ENCODE measurements around the gene AP5Z1. TPM values are rescaled to one million over a fixed set of nuclear protein-coding genes. Genes with fewer than 3 reads are reported as not detected.

AP5Z1 gene
- total and polyA plus RNA-seq, 3 experiments from 2014 or later, result 38.9 to 49.8 (median 47.8) TPM

GRCh38 chr7:4755045-4755444 is 20.4 kb upstream of the AP5Z1 start:
- peaks cover 4 to 15% (median 8%) of the 10 kb centered on the region in 3 donors for H3K4me1 Mint-ChIP-seq
- Histone ChIP-seq H3K4me3 (ENCODE audit: low read length) (no peak overlapping the region), H3K9me3 (ENCODE audit: low read length) (no peaks in the 10 kb centered on the region), H3K27ac (ENCODE audit: low read depth, low read length) (no peak overlapping the region), H3K27me3 (ENCODE audit: insufficient read depth, low read length, poor library complexity, severe bottlenecking) (no peaks in the 10 kb centered on the region), H3K4me1 (ENCODE audit: insufficient read depth, low read length) (peaks cover 14% of the 10 kb centered on the region), H3K36me3 (ENCODE audit: insufficient read depth, low read length) (peaks cover 24% of the 10 kb centered on the region)
- no peak overlapping the region for H3K27ac Mint-ChIP-seq
- no peaks in the 10 kb centered on the region for H3K9me3 Mint-ChIP-seq
- no peak for DNase-seq
- POLR2A ChIA-PET, result no interaction called here
- H3K4me3 Mint-ChIP-seq, result no peak overlapping the region
- H3K27me3 Mint-ChIP-seq, result no peaks in the 10 kb centered on the region
- CTCF ChIA-PET, result interaction anchor here (1.0 to 2.3 kb wide), 8 partner anchors 7 to 143 kb away, joined by 3 to 9 read pairs (median 4); no protein-coding TSS in a partner anchor
- peaks cover 0 to 62% (median 1%) of the 10 kb centered on the region in 3 donors for H3K36me3 Mint-ChIP-seq

GRCh38 chr7:4758111-4758510 is 17.3 kb upstream of the AP5Z1 start:
- Mint-ChIP-seq H3K4me1 (peaks cover 2 to 10% (median 9%) of the 10 kb centered on the region in 3 donors), H3K36me3 (peaks cover 0 to 78% (median 8%) of the 10 kb centered on the region in 3 donors)

GRCh38 chr7:4758791-4759190 is 16.6 kb upstream of the AP5Z1 start:
- H3K27me3 ChIP-seq (ENCODE audit: insufficient read depth, low read length, poor library complexity, severe bottlenecking), result no peaks in the 10 kb centered on the region
- no peak overlapping the region for H3K27ac ChIP-seq (ENCODE audit: low read depth, low read length)
- Mint-ChIP-seq H3K36me3 (peaks cover 0 to 83% (median 8%) of the 10 kb centered on the region in 3 donors), H3K27me3 (no peaks in the 10 kb centered on the region), H3K9me3 (no peaks in the 10 kb centered on the region), H3K4me3 (peak overlapping the region in 1 of 7 donors; percentile 51), H3K4me1 (peaks cover under 1 to 5% (median 3%) of the 10 kb centered on the region in 3 donors), H3K27ac (no peak overlapping the region)
- CTCF ChIA-PET, result no interaction called here
- peaks cover 38% of the 10 kb centered on the region for H3K36me3 ChIP-seq (ENCODE audit: insufficient read depth, low read length)
- POLR2A ChIA-PET, result no interaction called here
- H3K9me3 ChIP-seq (ENCODE audit: low read length), result no peaks in the 10 kb centered on the region
- H3K4me3 ChIP-seq (ENCODE audit: low read length), result no peak overlapping the region
- peaks cover 6% of the 10 kb centered on the region for H3K4me1 ChIP-seq (ENCODE audit: insufficient read depth, low read length)
- no peak for DNase-seq

More at GRCh38 chr7:4758111-4758510, 17.3 kb upstream of the AP5Z1 start:
- Histone ChIP-seq H3K36me3 (ENCODE audit: insufficient read depth, low read length) (peaks cover 34% of the 10 kb centered on the region), H3K4me1 (ENCODE audit: insufficient read depth, low read length) (peaks cover 13% of the 10 kb centered on the region), H3K27ac (ENCODE audit: low read depth, low read length) (no peak overlapping the region), H3K9me3 (ENCODE audit: low read length) (no peaks in the 10 kb centered on the region), H3K4me3 (ENCODE audit: low read length) (no peak overlapping the region), H3K27me3 (ENCODE audit: insufficient read depth, low read length, poor library complexity, severe bottlenecking) (no peaks in the 10 kb centered on the region)
- POLR2A ChIA-PET, result no interaction called here
- Mint-ChIP-seq H3K27ac (no peak overlapping the region), H3K27me3 (no peaks in the 10 kb centered on the region), H3K9me3 (no peaks in the 10 kb centered on the region), H3K4me3 (no peak overlapping the region)
- CTCF ChIA-PET, result interaction anchor here (1.5 kb wide), 1 partner anchor 147 kb away, joined by 5 read pairs; no protein-coding TSS in a partner anchor
- DNase-seq, result no peak

GRCh38 chr7:4759211-4759610 is 16.2 kb upstream of the AP5Z1 start:
- ChIA-PET CTCF (no interaction called here), POLR2A (no interaction called here)
- Mint-ChIP-seq H3K27ac (no peak overlapping the region), H3K36me3 (peaks cover 0 to 83% (median 8%) of the 10 kb centered on the region in 3 donors), H3K9me3 (no peaks in the 10 kb centered on the region), H3K27me3 (no peaks in the 10 kb centered on the region), H3K4me3 (peak overlapping the region in 1 of 7 donors; percentile 27), H3K4me1 (peaks cover 0 to 5% (median 0%) of the 10 kb centered on the region in 3 donors)
- H3K4me3 ChIP-seq (ENCODE audit: low read length), result no peak overlapping the region
- no peaks in the 10 kb centered on the region for H3K9me3 ChIP-seq (ENCODE audit: low read length)
- H3K36me3 ChIP-seq (ENCODE audit: insufficient read depth, low read length), result peaks cover 39% of the 10 kb centered on the region
- peaks cover 2% of the 10 kb centered on the region for H3K4me1 ChIP-seq (ENCODE audit: insufficient read depth, low read length)
- no peaks in the 10 kb centered on the region for H3K27me3 ChIP-seq (ENCODE audit: insufficient read depth, low read length, poor library complexity, severe bottlenecking)
- no peak overlapping the region for H3K27ac ChIP-seq (ENCODE audit: low read depth, low read length)
- no peak for DNase-seq

GRCh38 chr7:4760952-4761351 is 14.5 kb upstream of the AP5Z1 start:
- Mint-ChIP-seq H3K27me3 (no peaks in the 10 kb centered on the region), H3K4me1 (peaks cover 0 to 5% (median 0%) of the 10 kb centered on the region in 3 donors), H3K4me3 (no peak overlapping the region), H3K27ac (peak overlapping the region in 2 of 8 donors; percentile 20 to 85), H3K9me3 (no peaks in the 10 kb centered on the region), H3K36me3 (peaks cover 0 to 80% (median 8%) of the 10 kb centered on the region in 3 donors)
- H3K27ac ChIP-seq (ENCODE audit: low read depth, low read length), result no peak overlapping the region
- CTCF ChIA-PET, result interaction anchor here (1.2 kb wide), 1 partner anchor 38 kb away, joined by 4 read pairs; no protein-coding TSS in a partner anchor
- H3K4me1 ChIP-seq (ENCODE audit: insufficient read depth, low read length), result no peaks in the 10 kb centered on the region
- H3K36me3 ChIP-seq (ENCODE audit: insufficient read depth, low read length), result peaks cover 36% of the 10 kb centered on the region
- POLR2A ChIA-PET, result no interaction called here
- H3K9me3 ChIP-seq (ENCODE audit: low read length), result no peaks in the 10 kb centered on the region
- H3K27me3 ChIP-seq (ENCODE audit: insufficient read depth, low read length, poor library complexity, severe bottlenecking), result no peaks in the 10 kb centered on the region
- H3K4me3 ChIP-seq (ENCODE audit: low read length), result no peak overlapping the region
- DNase-seq, result no peak

- H3K27me3 Mint-ChIP-seq, result no peaks in the 10 kb centered on the region
- Histone ChIP-seq H3K27me3 (ENCODE audit: insufficient read depth, low read length, poor library complexity, severe bottlenecking) (no peaks in the 10 kb centered on the region), H3K9me3 (ENCODE audit: low read length) (no peaks in the 10 kb centered on the region), H3K27ac (ENCODE audit: low read depth, low read length) (no peak overlapping the region), H3K36me3 (ENCODE audit: insufficient read depth, low read length) (peaks cover 28% of the 10 kb centered on the region), H3K4me3 (ENCODE audit: low read length) (no peak overlapping the region), H3K4me1 (ENCODE audit: insufficient read depth, low read length) (no peaks in the 10 kb centered on the region)
- POLR2A ChIA-PET, result no interaction called here
- peak overlapping the region in 2 of 8 donors; percentile 69 to 71 for H3K27ac Mint-ChIP-seq
- peaks cover 0 to 5% (median 0%) of the 10 kb centered on the region in 3 donors for H3K4me1 Mint-ChIP-seq
- no peak overlapping the region for H3K4me3 Mint-ChIP-seq
- peaks cover 0 to 72% (median 8%) of the 10 kb centered on the region in 3 donors for H3K36me3 Mint-ChIP-seq
- CTCF ChIA-PET, result interaction anchor here (1.2 kb wide), 1 partner anchor 8 kb away, joined by 4 read pairs; no protein-coding TSS in a partner anchor
- no peak for DNase-seq
- H3K9me3 Mint-ChIP-seq, result no peaks in the 10 kb centered on the region
Observed at GRCh38 chr7:4762121-4763055, 13.0 kb upstream of the AP5Z1 start.

- no peak overlapping the region for H3K27ac Mint-ChIP-seq
Observed at GRCh38 chr7:4763091-4763793, 12.2 kb upstream of the AP5Z1 start.

More at GRCh38 chr7:4763091-4763793, 12.2 kb upstream of the AP5Z1 start:
- Histone ChIP-seq H3K4me3 (ENCODE audit: low read length) (no peak overlapping the region), H3K4me1 (ENCODE audit: insufficient read depth, low read length) (no peaks in the 10 kb centered on the region), H3K27ac (ENCODE audit: low read depth, low read length) (no peak overlapping the region), H3K36me3 (ENCODE audit: insufficient read depth, low read length) (peaks cover 21% of the 10 kb centered on the region), H3K27me3 (ENCODE audit: insufficient read depth, low read length, poor library complexity, severe bottlenecking) (no peaks in the 10 kb centered on the region), H3K9me3 (ENCODE audit: low read length) (no peaks in the 10 kb centered on the region)
- Mint-ChIP-seq H3K27me3 (no peaks in the 10 kb centered on the region), H3K36me3 (peaks cover 0 to 70% (median 9%) of the 10 kb centered on the region in 3 donors), H3K4me3 (no peak overlapping the region), H3K9me3 (no peaks in the 10 kb centered on the region), H3K4me1 (peaks cover 0 to 5% (median 0%) of the 10 kb centered on the region in 3 donors)
- CTCF ChIA-PET, result interaction anchor here (1.2 kb wide), 1 partner anchor 9 kb away, joined by 4 read pairs; no protein-coding TSS in a partner anchor
- DNase-seq, result no peak
- POLR2A ChIA-PET, result no interaction called here

All from CD8-positive, alpha-beta memory T cell (primary cell).